GM10266 (cell line): Measurements from ENCODE around the gene ZFPL1.

ENCODE experiments used
- DNase-seq: peaks from one replicate; pipeline ENCODE4 v3.0.0; 2012; ENCODE audit errors: extremely low spot score
- CTCF ChIP-seq: IDR thresholded peaks from 2 replicates; pipeline ENCODE4 v1.5.1; 2012; ENCODE audit warnings: mild to moderate bottlenecking, low read depth; ENCODE audit not compliant: control insufficient read depth, insufficient read depth; ENCODE audit errors: missing control alignments

Gene ZFPL1

GRCh38 chr11:65104628-65105027 lies 20.6 kb downstream of the ZFPL1 start:
- DNase-seq: no peak
- TF ChIP-seq CTCF: no peak

- no peak for DNase-seq
- TF ChIP-seq CTCF: no peak
Observed at GRCh38 chr11:65107078-65107477, 23.1 kb downstream of the ZFPL1 start.

GRCh38 chr11:65107751-65108468 lies 23.9 kb downstream of the ZFPL1 start:
- TF ChIP-seq CTCF: no peak
- no peak for DNase-seq

- no peak for DNase-seq
- no peak for TF ChIP-seq CTCF
Observed at GRCh38 chr11:65108469-65109123, 24.6 kb downstream of the ZFPL1 start.

GRCh38 chr11:65109231-65110198 lies 25.5 kb downstream of the ZFPL1 start:
- DNase-seq: no peak
- TF ChIP-seq CTCF: no peak

GRCh38 chr11:65110354-65110861 lies 26.4 kb downstream of the ZFPL1 start:
- TF ChIP-seq CTCF: peak; percentile 96
- peak; percentile 95 for DNase-seq
